Measurements from ENCODE around the gene SESN1. TPM values are rescaled to one million over a fixed set of nuclear protein-coding genes. Genes with fewer than 3 reads are reported as not detected.
A peak's percentile ranks its signal among the peaks of the same experiment; 100 is the strongest.

SESN1 gene
- total RNA-seq, 1 experiment from 2014 or later, result 36.0 TPM

GRCh38 chr6:108952776-108953486, 141.7 kb downstream of the SESN1 start:
- DNase-seq (ENCODE audit: low spot score), result no peak
- in situ Hi-C loops (cut with HindIII; ENCODE audit: low sequenced_read_pairs), result no loop called here

- in situ Hi-C loops (cut with HindIII; ENCODE audit: low sequenced_read_pairs), result no loop called here
- DNase-seq (ENCODE audit: low spot score), result no peak
Measured at GRCh38 chr6:108951351-108951953, 143.2 kb downstream of the SESN1 start.

- peak; percentile 95 for DNase-seq (ENCODE audit: low spot score)
- in situ Hi-C loops (cut with HindIII; ENCODE audit: low sequenced_read_pairs), result no loop called here
Measured at GRCh38 chr6:108948181-108948661, 146.4 kb downstream of the SESN1 start.

- in situ Hi-C loops (cut with HindIII; ENCODE audit: low sequenced_read_pairs), result no loop called here
- DNase-seq (ENCODE audit: low spot score), result peak; percentile 27
Measured at GRCh38 chr6:108947114-108947854, 147.4 kb downstream of the SESN1 start.

- DNase-seq (ENCODE audit: low spot score), result no peak
- in situ Hi-C loops (cut with HindIII; ENCODE audit: low sequenced_read_pairs), result no loop called here
Measured at GRCh38 chr6:108946695-108947094, 148.0 kb downstream of the SESN1 start.

GRCh38 chr6:108945681-108946159, 148.9 kb downstream of the SESN1 start:
- DNase-seq (ENCODE audit: low spot score), result peak; percentile 99
- in situ Hi-C loops (cut with HindIII; ENCODE audit: low sequenced_read_pairs), result no loop called here

- in situ Hi-C loops (cut with HindIII; ENCODE audit: low sequenced_read_pairs), result no loop called here
- peak; percentile 95 for DNase-seq (ENCODE audit: low spot score)
Measured at GRCh38 chr6:108944707-108945680, 149.7 kb downstream of the SESN1 start.

GRCh38 chr6:108944071-108944470, 150.6 kb downstream of the SESN1 start:
- peak; percentile 51 for DNase-seq (ENCODE audit: low spot score)
- in situ Hi-C loops (cut with HindIII; ENCODE audit: low sequenced_read_pairs), result no loop called here

GRCh38 chr6:108942556-108943492, 151.8 kb downstream of the SESN1 start:
- no peak for DNase-seq (ENCODE audit: low spot score)
- in situ Hi-C loops (cut with HindIII; ENCODE audit: low sequenced_read_pairs), result no loop called here

- in situ Hi-C loops (cut with HindIII; ENCODE audit: low sequenced_read_pairs), result no loop called here
- DNase-seq (ENCODE audit: low spot score), result no peak
Measured at GRCh38 chr6:108941859-108942258, 152.8 kb downstream of the SESN1 start.

- DNase-seq (ENCODE audit: low spot score), result no peak
- in situ Hi-C loops (cut with HindIII; ENCODE audit: low sequenced_read_pairs), result no loop called here
Measured at GRCh38 chr6:108941281-108941680, 153.4 kb downstream of the SESN1 start.

- in situ Hi-C loops (cut with HindIII; ENCODE audit: low sequenced_read_pairs), result no loop called here
- no peak for DNase-seq (ENCODE audit: low spot score)
Measured at GRCh38 chr6:108940741-108941140, 153.9 kb downstream of the SESN1 start.

- DNase-seq (ENCODE audit: low spot score), result no peak
- in situ Hi-C loops (cut with HindIII; ENCODE audit: low sequenced_read_pairs), result no loop called here
Measured at GRCh38 chr6:108937170-108937569, 157.5 kb downstream of the SESN1 start.

Other genes with a start within 250 kb of the SESN1 start
- gene ARMC2, start 246.4 kb downstream of the SESN1 start, total RNA-seq (2014; rRNA removed; shearing (Covaris generic)), result 0.54 and 2.5 TPM in 2 replicates
- 31.6 and 43.4 TPM in 2 replicates for gene CEP57L1, start 661 bp upstream of the SESN1 start, total RNA-seq (2014; rRNA removed; shearing (Covaris generic))

All from G401 (cell line).